Measurements from ENCODE around the gene SYPL1.
A peak's percentile ranks its signal among the peaks of the same experiment; 100 is the strongest.

The SYPL1 gene

DNA sequence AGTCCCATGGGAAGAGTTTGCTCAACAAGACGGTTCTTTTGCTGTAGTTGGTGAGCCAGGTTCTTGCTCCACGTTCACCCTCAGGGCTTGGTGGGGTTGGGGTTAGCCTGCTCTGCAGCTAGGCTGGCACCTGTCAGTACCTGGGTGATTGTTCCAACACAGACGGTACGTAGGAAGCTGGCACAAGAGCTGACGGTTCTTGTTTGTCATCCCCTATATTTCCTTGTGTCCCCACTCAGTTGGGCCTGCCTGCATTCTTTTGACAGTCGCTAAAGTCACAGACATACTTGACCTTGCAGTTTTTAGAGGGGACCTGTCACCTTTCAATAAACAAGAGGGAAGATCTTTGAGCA is 40.2 kb upstream of the SYPL1 start:
- no peak overlapping the region for H3K27ac ChIP-seq (ENCODE audit: low read length)
- H3K4me3 ChIP-seq (ENCODE audit: low read depth in 1 of 2, low read length in 2 of 2), result no peak overlapping the region
- DNase-seq (no peak), ATAC-seq (ENCODE audit: insufficient read depth, low read depth) (no peak)
- no peaks in the 10 kb centered on the region for H3K36me3 ChIP-seq (ENCODE audit: insufficient read depth, low read length)
- no peak overlapping the region for H3K9ac ChIP-seq (ENCODE audit: low read depth, low read length)
- H3K79me2 ChIP-seq (ENCODE audit: insufficient read depth, low read length), result no peaks in the 10 kb centered on the region
- peaks cover 4% of the 10 kb centered on the region; the same call in 1 of the 2 replicates for H3K4me1 ChIP-seq (ENCODE audit: insufficient read depth, low read length)
- H3K4me2 ChIP-seq (ENCODE audit: insufficient read depth, low read length), result no peak overlapping the region
- no peaks in the 10 kb centered on the region for H3K9me3 ChIP-seq (ENCODE audit: insufficient read depth, low read length, severe bottlenecking)
- H2AFZ ChIP-seq (ENCODE audit: low read depth, low read length), result no peak overlapping the region
- TF ChIP-seq, protein P1, sequence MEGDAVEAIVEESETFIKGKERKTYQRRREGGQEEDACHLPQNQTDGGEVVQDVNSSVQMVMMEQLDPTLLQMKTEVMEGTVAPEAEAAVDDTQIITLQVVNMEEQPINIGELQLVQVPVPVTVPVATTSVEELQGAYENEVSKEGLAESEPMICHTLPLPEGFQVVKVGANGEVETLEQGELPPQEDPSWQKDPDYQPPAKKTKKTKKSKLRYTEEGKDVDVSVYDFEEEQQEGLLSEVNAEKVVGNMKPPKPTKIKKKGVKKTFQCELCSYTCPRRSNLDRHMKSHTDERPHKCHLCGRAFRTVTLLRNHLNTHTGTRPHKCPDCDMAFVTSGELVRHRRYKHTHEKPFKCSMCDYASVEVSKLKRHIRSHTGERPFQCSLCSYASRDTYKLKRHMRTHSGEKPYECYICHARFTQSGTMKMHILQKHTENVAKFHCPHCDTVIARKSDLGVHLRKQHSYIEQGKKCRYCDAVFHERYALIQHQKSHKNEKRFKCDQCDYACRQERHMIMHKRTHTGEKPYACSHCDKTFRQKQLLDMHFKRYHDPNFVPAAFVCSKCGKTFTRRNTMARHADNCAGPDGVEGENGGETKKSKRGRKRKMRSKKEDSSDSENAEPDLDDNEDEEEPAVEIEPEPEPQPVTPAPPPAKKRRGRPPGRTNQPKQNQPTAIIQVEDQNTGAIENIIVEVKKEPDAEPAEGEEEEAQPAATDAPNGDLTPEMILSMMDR (IDR thresholded peaks at IDR 0.05; ENCODE audit: borderline replicate concordance, extremely low read depth, low read length, poor library complexity, severe bottlenecking), result no peak
- TF ChIP-seq EZH2 (IDR thresholded peaks at IDR 0.05; ENCODE audit: borderline replicate concordance, low read depth, low read length, severe bottlenecking), result no peak
- H3K27me3 ChIP-seq (ENCODE audit: insufficient read depth, low read length, poor library complexity), result peaks cover 7% of the 10 kb centered on the region
- H4K20me1 ChIP-seq (ENCODE audit: insufficient read depth, low read length), result no peaks in the 10 kb centered on the region

DNA sequence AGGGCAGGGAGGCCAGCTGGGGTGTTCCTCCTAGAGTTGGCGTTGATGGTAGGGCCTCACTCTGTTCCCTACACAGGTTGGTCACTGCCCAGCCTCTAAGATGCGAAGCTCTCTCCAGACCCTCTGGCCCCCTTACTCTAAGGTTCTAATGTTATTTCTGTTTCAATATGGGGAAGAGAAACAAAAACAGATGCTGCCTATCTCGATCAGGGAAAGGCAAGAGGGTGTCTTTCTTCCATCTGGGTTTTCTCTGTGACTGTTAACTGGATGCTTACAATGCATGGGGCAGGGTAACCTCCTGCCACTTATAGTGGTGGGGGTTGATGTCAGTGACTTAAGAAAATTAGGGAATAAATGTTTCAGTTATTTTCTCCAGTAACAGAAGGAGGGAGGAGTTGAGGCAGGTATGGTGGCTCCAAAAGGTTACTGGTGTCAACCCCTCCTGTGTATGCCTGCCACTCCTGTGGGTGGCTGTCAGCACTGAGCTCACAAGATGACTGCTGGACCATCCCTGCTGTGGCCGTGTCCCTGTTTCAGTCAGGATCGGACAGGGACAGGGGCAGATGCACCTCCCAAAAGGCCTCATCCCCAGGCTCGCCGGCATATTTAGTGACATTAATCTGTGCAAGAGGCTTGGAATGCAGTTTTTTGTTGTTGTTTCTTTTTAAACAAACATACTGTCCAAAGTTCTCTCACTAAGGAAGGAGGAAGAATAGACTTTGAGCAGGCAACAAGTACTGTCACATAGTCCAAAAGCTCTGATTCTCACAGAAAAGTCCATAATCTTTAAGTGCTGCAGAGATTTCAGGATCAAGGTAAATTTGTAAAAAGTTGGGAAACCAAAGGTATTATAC is 39.6 kb upstream of the SYPL1 start:
- H3K4me3 ChIP-seq (ENCODE audit: low read depth in 1 of 2, low read length in 2 of 2), result no peak overlapping the region
- TF ChIP-seq, protein P1 (IDR thresholded peaks at IDR 0.05; ENCODE audit: borderline replicate concordance, extremely low read depth, low read length, poor library complexity, severe bottlenecking), result no peak
- no peak for TF ChIP-seq EZH2 (IDR thresholded peaks at IDR 0.05; ENCODE audit: borderline replicate concordance, low read depth, low read length, severe bottlenecking)
- no peaks in the 10 kb centered on the region for H4K20me1 ChIP-seq (ENCODE audit: insufficient read depth, low read length)
- H3K79me2 ChIP-seq (ENCODE audit: insufficient read depth, low read length), result no peaks in the 10 kb centered on the region
- peaks cover 4% of the 10 kb centered on the region; the same call in 1 of the 2 replicates for H3K4me1 ChIP-seq (ENCODE audit: insufficient read depth, low read length)
- DNase-seq (no peak), ATAC-seq (ENCODE audit: insufficient read depth, low read depth) (no peak)
- no peaks in the 10 kb centered on the region for H3K36me3 ChIP-seq (ENCODE audit: insufficient read depth, low read length)
- H2AFZ ChIP-seq (ENCODE audit: low read depth, low read length), result no peak overlapping the region
- peaks cover 7% of the 10 kb centered on the region for H3K27me3 ChIP-seq (ENCODE audit: insufficient read depth, low read length, poor library complexity)
- H3K4me2 ChIP-seq (ENCODE audit: insufficient read depth, low read length), result no peak overlapping the region
- no peak overlapping the region for H3K27ac ChIP-seq (ENCODE audit: low read length)
- H3K9me3 ChIP-seq (ENCODE audit: insufficient read depth, low read length, severe bottlenecking), result no peaks in the 10 kb centered on the region
- H3K9ac ChIP-seq (ENCODE audit: low read depth, low read length), result no peak overlapping the region

DNA sequence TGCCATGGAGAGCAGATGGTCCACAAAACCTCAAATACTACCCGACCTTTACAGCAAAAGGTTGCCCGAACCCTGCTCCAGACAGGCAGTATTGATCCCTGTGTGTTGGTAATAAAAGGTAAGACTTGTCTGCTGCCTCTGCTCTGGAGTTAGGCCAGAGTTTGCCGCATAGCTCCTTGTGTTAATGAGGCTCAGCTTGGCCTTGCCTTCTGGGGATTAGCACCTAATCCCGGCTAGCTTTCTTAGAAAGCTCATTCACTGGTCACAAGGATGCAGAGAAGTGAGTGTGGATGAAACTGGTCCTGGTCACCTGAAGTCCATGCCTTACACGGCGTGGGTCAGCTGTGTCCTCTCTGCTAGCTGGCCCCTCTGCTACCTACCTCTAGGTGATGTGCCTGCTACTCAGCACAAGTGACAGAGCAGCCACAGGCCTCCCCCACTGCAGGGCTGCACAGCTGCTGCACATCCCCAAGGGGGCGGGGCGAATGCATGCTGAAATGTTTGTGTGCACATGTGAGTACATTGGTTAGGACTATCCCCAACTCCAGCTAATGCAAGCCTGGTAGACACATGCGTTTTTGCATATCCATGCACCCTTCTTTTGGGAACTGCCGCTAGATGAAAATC is 31.7 kb upstream of the SYPL1 start:
- ATAC-seq (ENCODE audit: insufficient read depth, low read depth) (peak; percentile 67), DNase-seq (peak; percentile 33)
- no peaks in the 10 kb centered on the region for H3K36me3 ChIP-seq (ENCODE audit: insufficient read depth, low read length)
- H3K27me3 ChIP-seq (ENCODE audit: insufficient read depth, low read length, poor library complexity), result peaks cover 8% of the 10 kb centered on the region
- no peaks in the 10 kb centered on the region for H4K20me1 ChIP-seq (ENCODE audit: insufficient read depth, low read length)
- no peak overlapping the region for H3K27ac ChIP-seq (ENCODE audit: low read length)
- H2AFZ ChIP-seq (ENCODE audit: low read depth, low read length), result no peak overlapping the region
- TF ChIP-seq, protein P1 (IDR thresholded peaks at IDR 0.05; ENCODE audit: borderline replicate concordance, extremely low read depth, low read length, poor library complexity, severe bottlenecking), result no peak
- TF ChIP-seq EZH2 (IDR thresholded peaks at IDR 0.05; ENCODE audit: borderline replicate concordance, low read depth, low read length, severe bottlenecking), result no peak
- no peak overlapping the region for H3K9ac ChIP-seq (ENCODE audit: low read depth, low read length)
- no peaks in the 10 kb centered on the region for H3K9me3 ChIP-seq (ENCODE audit: insufficient read depth, low read length, severe bottlenecking)
- H3K4me2 ChIP-seq (ENCODE audit: insufficient read depth, low read length), result no peak overlapping the region
- H3K4me3 ChIP-seq (ENCODE audit: low read depth in 1 of 2, low read length in 2 of 2), result no peak overlapping the region
- no peaks in the 10 kb centered on the region for H3K79me2 ChIP-seq (ENCODE audit: insufficient read depth, low read length)
- no peaks in the 10 kb centered on the region for H3K4me1 ChIP-seq (ENCODE audit: insufficient read depth, low read length)
